Activated CD8-positive, alpha-beta memory T cell treated with anti-CD3 and anti-CD28 coated beads for 4 hours (primary cell): Measurements from ENCODE around the gene CDNF.
"Not testable (repeated sequence)": the region's sequence is repeated elsewhere in the genome, so short reads cannot be mapped to it uniquely, and the experiment has no call there.

Experiments
- DNase-seq, 2 donors: peaks; one replicate each; pipeline ENCODE4 v3.0.0-alpha.2; 2020; ENCODE audit warnings: low read depth in 2 of 2

CDNF gene

DNA sequence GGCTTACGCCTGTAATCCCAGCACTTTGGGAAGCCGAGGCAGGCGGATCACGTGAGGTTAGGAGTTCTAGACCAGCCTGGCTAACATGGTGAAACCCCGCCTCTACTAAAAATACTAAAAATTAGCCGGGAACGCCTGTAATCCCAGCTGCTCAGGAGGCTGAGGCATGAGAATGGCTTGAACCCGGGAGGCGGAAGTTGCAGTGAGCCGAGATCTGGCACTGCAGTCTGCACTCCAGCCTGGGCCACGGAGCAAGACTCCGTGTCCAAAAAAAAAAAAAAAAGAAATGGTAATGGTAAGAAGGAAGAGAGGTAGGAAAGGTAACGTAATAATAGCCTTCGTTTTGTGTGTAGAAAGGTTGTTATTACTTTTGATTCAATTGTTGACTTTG is 1.5 kb upstream of the CDNF start:
- no peak for DNase-seq

DNA sequence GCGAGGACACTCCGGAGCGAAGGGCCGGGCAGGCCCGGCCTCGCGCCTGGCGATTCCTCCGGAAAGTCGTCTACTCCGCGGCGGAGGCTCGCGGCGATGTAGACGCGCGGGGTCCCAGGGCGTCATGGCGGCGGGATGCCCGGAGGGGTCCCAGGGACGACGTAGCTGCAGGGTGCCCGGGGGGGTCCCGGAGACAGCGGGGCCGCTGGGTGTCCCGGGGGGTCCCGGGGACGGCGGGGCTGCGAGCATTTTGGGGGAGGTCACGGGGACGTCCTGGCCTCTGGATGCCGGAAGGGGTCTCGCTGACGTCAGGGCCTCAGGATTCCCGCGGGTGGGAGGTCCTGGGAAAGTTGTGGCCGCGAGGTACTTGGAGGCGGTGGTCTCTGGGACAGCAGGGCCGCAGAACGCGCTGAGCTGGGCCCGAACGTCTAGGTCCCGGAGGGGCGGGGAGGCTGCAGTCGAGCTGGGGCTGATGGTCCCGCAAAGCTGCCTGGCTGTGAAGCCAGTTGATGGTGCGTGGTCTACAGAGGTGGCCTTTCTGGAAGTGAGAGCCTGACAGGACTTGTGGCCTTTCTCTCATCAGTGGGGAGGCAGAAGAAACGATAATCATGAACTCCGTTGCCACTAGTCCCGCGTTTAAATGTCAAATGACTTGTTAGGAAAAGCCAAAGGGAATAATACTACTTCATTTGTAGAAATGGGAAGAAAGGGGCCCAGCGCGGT is 906 bp upstream of the CDNF start:
- no peak for DNase-seq

DNA sequence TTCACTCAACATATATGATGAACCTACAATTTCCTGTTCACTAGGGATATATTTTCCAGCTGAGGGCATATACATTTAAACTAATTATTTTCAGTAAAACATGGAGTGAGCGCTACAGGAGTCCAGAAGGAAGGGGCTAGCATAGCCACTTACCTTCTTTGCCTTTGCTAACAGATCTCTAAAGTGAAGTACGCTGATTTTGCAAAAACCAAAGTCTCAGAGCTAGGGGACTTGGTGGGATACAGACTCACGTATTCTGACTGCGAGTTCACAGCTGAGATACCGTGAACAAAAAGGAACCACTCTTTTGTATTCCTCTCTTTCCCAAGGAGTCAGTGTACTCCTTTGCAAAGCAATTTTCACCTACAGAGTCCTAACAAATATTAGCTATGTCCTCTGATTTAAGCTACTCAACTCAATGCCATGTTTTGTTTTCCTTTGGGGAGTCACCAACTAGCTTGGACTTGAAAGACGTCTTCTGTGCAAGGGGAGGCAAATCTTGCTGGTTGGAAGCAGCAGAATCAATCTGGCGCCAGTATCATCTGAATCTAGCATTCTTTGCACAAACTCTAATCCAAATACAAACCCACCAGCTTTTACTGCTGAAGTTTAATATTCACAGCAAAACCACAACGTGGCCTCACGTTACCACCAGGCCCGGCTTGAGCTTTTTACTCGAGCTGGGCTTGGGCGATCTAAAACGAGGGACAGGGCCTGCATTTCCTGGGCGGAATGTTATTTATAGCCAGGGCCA is 657 bp downstream of the CDNF start:
- no peak for DNase-seq

DNA sequence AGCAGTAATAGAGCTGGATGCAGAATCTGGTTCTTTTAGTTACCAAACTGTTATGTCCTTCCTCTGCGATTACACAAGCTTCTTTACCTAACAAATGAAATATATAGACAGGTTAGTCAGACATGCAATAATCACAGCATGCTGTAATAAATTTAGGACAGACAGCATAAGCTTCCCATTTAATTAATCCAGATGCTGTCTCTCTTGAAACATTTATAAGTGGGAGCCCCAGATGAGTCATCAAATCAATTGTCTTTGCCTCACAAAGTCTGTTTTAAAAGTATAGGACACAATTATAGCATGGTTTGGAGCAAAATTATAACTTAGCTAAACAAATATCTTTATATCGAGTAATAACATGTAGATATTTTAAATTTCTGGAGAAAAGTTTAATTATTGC is 1.6 kb downstream of the CDNF start:
- DNase-seq = no peak

DNA sequence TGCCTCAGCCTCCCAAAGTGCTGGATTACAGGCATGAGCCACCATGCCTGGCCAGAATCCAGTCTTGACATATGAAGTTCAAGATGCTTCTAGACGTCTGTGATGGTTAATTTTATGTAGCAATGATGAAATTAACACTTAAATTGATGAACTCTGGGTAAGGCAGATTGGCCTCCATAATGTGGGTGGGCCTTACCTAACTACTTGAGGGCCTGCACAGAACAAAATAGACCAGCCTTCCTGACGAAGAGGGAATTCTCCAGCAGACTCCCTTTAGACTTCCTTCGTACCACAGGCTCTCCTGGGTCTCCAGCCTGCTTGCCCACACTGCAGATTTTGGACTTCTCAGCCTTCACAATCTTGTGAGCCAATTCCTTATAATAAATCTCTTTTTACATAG is 4.7 kb downstream of the CDNF start:
- DNase-seq = no peak

DNA sequence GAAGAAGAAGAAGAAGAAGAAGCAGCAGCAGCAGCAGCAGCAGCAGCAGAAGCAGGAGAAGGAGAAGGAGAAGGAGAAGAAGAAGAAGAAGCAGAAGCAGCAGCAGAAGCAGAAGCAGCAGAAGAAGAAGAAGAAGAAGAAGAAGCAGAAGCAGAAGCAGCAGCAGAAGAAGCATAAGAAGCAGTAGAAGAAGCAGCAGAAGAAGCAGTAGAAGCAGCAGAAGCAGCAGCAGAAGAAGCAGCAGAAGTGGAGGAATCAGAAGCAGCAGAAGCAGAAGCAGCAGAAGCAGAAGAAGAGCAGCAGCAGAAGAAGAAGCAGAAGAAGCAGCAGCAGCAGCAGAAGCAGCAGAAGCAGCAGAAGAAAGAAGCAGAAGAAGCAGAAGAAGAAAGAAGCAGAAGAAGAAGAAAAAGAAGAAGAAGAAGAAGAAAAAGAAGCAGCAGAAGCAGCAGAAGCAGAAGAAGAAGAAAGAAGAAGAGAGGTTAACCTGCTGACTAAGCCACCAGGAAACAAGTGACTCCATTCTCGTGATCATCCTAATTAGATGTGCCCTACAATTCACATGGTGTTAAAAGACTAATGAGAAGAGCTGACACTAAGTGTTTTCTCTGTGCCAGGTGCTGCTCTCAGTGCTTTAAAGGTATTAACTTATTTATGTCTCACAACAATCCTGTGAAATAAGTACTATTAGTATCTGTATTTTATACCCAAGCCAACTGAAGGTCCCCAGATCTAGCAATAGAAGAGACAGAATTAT is 11.6 kb downstream of the CDNF start:
- DNase-seq = no peak

DNA sequence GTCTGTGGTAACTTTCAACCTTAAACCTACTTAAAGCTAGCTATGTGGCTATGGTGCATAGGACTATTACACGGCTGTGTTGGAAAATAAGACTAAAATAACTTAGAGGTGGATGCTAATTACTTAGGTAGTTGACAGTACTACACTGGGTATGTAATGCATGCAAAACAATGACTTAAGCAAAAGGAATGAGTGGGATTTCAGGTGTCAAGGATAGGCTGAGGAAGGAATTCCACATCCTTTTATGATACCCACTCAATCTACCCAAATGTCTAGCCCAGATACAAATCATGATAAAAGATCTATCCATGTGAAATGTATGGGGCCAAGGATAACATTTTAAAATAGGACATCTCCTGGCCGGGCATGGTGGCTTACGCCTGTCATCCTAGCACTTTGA is 13.9 kb downstream of the CDNF start:
- no peak for DNase-seq

DNA sequence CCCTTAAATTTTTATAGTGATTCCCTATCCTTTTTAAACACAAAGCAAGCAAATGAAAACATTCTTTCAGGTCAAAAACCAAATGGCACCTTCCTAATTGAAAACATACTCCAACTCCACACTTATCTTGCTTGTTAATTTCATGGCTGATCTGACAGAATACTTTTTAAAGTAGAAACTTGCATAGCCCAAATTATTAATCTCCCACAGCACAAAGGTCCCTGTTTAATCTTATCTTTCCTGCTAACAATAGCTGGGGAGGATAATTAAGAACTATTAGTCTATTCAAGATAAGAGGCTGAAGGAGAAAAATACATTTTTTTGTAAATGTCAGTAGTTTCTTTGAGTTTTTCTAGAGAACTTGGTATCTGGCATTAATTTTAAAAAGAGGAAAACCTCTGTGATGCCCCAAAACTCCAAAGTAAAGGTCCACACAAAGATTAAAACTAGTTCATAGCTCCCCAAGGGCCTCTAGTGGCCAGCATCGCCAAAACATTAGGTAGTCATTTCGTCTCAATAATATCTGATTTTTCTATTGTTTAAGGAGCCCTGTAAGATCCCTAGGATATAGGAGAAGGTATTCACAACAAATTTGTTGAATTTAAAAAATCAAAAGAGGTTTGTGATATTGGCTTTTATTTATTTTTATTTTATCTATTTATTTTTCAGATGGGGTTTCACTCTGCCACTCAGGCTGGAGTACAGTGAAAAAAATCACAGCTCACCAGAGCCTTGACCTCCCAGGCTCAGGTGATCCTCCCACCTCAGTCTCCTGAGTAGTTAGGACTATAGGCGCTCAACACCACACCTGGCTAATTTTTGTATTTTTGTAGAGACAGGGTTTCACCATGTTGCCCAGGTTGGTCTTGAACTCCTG is 14.7 kb downstream of the CDNF start:
- peak in 1 of 2 donors; percentile 14 for DNase-seq

DNA sequence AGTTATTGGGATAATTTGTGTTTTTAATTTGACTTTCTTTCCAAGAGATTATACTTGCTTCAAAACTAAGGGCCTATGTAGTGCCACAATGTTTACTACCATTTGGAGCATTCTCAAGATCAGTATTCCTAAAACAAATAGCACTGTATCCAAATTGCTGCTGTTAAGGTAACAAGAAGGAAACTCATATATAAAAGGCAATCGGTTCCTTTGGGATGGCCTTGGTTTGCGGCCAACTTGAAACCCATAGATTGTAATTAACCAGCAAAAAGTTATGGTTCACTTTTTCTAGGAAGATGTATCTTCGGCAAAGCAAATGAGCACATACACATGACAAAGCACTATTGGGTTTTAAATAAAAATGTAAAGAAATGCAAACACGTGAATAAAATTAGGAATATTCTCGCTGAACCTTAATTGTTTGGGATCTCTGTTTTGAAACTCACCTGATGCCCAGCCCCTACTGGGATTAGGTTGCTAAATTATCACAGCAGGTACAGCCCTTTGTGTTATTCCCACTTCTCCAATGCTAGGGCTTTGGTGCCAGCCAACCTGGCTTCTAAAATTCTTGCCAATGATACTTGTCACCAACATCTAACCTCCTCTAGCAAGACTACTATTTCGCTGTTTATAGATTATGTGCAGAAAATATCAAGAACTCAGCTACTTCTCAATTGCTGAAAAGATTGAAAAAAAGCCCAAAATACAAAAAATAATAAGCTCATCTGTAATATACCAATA is 16.0 kb downstream of the CDNF start:
- DNase-seq = no peak

DNA sequence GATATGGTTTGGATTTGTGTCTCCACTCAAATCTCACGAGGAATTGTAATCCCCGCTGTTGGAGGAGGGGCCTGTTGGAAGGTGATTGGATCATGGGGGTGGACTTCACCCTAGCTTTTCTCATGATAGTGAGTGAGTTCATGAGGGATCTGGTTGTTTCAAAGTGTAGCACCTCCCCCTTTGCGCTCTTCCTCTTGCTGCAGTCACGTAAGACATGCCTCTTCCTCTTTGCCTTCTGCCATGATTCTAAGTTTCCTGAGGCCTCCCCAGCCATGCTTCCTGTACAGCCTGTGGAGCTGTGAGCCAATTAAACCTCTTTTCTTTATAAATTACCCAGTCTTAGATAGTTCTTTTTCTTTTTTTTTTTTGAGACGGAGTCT is 17.1 kb downstream of the CDNF start:
- DNase-seq = no peak

DNA sequence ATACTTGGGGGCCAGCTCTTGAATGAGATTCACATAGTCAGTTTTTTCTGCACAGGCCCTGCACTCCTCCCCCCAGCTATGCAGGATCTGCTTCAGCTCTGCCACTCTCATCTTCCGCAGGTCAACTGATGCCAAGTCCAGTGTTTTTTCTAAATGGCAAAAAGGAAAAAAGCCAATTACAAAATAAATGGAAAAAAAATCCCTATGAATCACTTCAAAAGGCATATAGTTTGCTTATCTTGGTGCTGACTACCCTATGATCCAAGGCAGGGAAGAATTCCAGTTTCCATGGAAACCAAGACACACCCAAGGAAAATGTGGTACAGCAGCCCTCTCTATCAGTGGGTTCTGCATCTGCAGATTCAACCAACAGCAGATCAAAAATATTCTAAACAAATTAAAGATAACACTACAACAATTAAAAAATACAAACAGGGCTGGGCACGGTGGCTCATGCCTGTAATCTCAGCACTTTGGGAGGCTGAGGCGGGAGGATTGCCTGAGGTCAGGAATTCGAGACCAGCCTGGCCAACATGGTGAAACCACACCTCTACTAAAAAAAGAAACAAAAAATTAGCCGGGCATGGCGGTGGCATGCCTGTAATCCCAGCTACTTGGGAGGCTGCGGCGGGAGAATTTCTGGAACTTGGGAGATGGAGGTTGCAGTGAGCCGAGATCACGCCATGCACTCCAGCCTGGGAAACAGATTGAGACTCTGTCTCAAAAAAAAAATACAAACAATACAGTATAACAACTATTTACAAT is 17.6 kb downstream of the CDNF start:
- DNase-seq = no peak

DNA sequence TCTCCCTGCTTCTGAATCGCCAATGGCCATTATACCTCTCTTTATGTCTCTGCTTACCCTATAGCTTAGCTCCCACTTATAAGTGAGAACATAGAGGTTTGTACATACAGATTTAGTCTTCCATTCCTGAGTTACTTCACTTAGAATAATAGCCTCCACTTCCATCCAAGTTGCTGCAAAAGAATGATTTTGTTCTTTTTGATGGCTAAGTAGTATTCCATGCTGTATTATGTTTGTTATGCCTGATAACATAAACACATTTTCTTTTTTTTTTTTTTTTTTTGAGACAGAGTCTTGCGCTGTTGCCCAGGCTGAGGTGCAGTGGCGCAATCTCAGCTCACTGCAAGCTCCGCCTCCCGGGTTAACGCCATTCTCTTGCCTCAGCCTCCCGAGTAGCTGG is 21.1 kb downstream of the CDNF start:
- not testable (repeated sequence) for DNase-seq

DNA sequence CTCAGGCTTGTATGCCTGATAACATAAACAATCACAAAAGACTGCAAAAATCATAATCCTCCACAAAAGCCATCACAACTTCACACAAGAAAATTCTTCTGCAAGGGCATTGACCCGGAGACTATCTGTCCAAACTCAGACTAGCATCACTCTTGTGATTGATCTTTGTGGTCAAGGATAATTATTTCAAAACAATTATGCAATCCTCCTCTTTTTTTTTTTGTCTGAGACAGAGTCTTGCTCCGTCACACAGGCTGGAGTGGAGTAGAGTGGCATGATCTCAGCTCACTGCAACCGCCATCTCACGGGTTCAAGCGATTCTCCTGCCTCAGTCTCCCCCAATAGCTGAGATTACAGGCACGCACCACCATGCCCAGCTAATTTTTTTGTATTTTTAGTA is 22.2 kb downstream of the CDNF start:
- no peak for DNase-seq

DNA sequence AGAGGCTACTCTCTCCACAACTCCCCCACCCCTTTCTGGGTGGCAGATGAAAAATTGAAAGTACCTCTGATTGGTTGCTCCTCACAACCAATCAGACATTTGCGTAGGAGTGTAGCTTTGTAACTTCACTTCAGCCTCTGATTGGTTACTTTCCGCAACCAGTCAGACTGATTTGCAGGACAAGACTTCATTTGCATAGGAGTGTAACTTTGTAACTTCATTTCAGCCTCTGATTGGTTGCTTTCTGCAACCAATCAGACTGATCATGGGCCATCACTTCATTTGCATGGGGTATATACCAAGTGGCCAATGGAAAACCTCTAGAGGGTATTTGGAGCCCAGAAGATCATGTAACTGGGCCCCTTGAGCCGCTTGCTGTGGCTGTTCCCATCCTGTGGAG is 25.6 kb downstream of the CDNF start:
- no peak for DNase-seq

DNA sequence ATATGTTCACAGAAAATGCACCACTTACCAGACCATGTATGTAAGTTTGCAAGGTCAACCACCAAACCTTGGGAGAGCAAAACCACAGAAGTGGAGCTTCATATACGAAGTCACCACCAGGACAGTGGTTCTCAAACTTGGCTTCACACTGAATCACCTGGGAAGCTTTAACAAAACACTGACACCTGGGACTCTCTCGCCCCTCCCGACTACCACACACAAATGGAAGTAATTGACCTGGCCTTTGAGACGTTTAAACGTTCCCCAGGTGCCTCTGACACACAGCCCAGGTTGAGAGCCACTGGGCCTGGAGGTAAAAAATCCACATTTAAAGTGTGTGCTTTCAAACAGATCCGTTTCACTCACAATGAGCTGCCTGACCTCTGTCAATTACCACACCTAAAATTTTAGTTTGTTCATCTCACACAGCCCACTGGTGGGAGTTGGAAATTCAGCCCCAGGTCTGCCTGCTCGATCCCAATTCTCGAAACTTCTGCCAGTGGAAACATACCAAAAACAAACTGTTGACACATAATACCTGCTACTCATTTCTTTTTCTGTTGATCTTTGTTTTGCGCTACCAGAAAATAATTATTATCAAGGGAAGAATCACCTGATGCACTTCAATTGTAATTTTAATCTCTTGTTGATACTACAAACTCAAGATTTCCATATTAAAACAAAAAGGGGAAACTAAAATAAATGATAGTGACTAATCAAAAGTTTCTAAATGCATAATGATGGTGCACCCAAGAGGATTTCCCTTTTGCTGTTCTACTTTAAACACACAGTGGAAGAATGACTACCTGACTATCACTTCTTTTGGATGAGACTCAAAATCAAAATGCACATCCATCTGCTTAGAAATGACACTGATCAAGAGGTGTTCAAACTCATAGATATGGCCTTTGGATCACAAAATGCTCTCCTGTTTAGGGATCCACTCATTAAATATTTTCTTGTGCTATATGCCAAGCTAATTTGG is 26.6 kb downstream of the CDNF start:
- no peak for DNase-seq

DNA sequence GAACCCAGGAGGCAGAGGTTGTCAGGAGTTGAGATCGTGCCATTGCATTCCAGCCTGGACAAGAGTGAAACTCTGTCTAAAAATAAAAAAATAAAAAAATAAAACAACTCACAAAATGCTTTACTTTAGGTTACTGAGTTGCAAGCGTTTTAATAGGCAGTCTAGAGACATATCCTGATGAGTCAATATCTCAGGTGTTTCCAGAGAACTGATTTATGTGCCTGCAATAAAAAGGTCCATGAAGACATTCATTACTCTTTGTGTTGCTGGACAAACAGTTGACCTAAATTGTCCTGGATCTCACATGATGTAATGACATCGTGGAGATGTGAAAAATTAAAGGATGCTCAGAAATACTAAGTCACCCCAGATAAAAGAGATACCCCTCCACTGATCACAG is 31.5 kb downstream of the CDNF start:
- no peak for DNase-seq

DNA sequence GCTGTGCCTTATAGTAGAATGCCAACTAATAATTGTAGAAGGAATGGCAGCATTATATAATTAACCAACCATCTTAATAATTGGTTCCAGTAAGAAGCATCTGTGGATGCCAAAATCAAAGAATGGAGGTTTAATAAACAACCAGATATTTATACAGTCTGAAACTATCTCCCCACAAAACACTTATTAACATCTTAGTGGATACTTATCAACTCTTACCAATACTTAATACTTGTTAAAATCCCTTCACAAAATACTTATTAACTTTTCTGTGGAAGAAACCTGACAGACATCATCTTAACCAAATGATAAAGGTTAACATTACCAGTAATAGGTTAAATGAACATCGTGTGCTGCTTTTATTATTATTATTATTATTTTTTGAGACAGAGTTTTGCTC is 34.0 kb downstream of the CDNF start:
- DNase-seq = no peak

DNA sequence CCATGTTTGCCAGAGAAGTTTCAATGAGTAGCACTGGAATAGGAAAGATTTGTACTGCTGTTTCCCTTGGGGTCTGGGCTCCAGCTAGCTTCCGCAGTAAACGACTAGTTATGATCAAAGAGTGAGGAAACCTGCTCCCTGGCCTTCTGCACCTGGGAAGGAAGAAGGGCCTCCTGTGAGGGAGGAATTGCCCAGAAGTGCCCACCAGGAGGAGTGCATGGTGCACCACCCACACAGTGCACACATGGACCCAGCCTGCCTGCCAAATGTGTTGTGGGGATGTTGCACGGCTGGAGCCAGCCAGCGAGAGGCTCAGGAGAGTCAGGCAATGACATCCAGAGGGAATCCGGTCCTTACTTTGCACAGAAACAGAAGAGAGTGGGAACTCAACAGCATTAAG is 36.1 kb downstream of the CDNF start:
- no peak for DNase-seq

DNA sequence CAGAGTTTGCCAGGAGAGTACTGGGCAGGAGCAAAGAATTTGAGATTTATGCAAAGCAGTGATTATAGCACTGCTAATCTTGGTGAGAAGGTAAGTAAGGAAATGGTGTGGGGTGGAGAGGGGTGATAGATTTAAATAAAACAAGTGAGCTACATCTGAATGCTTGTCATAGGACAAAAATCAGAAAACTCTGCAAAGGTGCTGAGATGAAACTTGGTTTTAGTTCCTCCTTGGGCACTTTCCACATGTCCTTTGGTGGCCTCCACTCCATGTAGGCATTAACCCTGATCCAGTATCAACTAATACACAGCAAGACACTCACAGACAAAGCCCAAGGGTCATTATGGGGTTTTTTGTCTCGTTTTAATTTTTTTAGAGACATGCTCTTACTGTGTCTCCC is 37.4 kb downstream of the CDNF start:
- DNase-seq = no peak
